Brain microvascular endothelial cell (primary cell): ENCODE results near the gene BCKDHB.

ENCODE experiments used
- DNase-seq: peaks from one replicate; pipeline ENCODE4 v3.0.0-alpha.2; 2020
- H3K27ac ChIP-seq: fragments of 250-450 bp; sonication (Bioruptor Pico); 2 replicates; pipeline ENCODE4 v1.5.1; 2020; ENCODE audit warnings: mild to moderate bottlenecking, moderate library complexity
- H3K27me3 ChIP-seq: fragments of 250-450 bp; sonication (Bioruptor Pico); replicated peaks from 2 replicates; pipeline ENCODE4 v1.5.1; 2020; ENCODE audit warnings: mild to moderate bottlenecking
- H3K36me3 ChIP-seq: fragments of 250-450 bp; sonication (Bioruptor Pico); replicated peaks from 2 replicates; pipeline ENCODE4 v1.5.1; 2020; ENCODE audit warnings: mild to moderate bottlenecking
- H3K4me3 ChIP-seq: 2 replicates; pipeline ENCODE4 v1.5.1; 2011; ENCODE audit warnings: low read depth, mild to moderate bottlenecking, control low read depth, low read length, moderate library complexity
- CTCF ChIP-seq: IDR thresholded peaks from 2 replicates; pipeline ENCODE4 v1.5.1; 2011; ENCODE audit warnings: low read depth, mild to moderate bottlenecking, moderate library complexity, low read length, control low read depth, inconsistent platforms; ENCODE audit errors: missing control alignments
- in situ Hi-C: cut with HindIII; loops from 2 replicates; pipeline ENCODE4 v1.10.0; 2017; ENCODE audit warnings: low sequenced_read_pairs, low pct_ligation_motif_present

Gene BCKDHB

GRCh38 chr6:80251321-80251720, 144.8 kb downstream of the BCKDHB start:
- in situ Hi-C loops = no loop called here
- Histone ChIP-seq H3K36me3 (no peaks in the 10 kb centered on the region), H3K27me3 (no peaks in the 10 kb centered on the region), H3K27ac (no peak overlapping the region), H3K4me3 (no peak overlapping the region)
- DNase-seq = no peak
- TF ChIP-seq CTCF = no peak

GRCh38 chr6:80254716-80255115, 148.2 kb downstream of the BCKDHB start:
- no peak for TF ChIP-seq CTCF
- Histone ChIP-seq H3K36me3 (no peaks in the 10 kb centered on the region), H3K27ac (no peak overlapping the region), H3K27me3 (no peaks in the 10 kb centered on the region), H3K4me3 (no peak overlapping the region)
- DNase-seq = no peak
- in situ Hi-C loops = no loop called here

GRCh38 chr6:80256691-80257090, 150.2 kb downstream of the BCKDHB start:
- no peak for DNase-seq
- H3K4me3 ChIP-seq = no peak overlapping the region
- in situ Hi-C loops = no loop called here
- H3K27ac ChIP-seq = no peak overlapping the region
- H3K36me3 ChIP-seq = no peaks in the 10 kb centered on the region
- H3K27me3 ChIP-seq = no peaks in the 10 kb centered on the region
- no peak for TF ChIP-seq CTCF

- DNase-seq = no peak
- Histone ChIP-seq H3K27me3 (no peaks in the 10 kb centered on the region), H3K4me3 (no peak overlapping the region), H3K27ac (no peak overlapping the region), H3K36me3 (no peaks in the 10 kb centered on the region)
- no peak for TF ChIP-seq CTCF
- in situ Hi-C loops = no loop called here
Measured at GRCh38 chr6:80259118-80259517, 152.6 kb downstream of the BCKDHB start.

DNA sequence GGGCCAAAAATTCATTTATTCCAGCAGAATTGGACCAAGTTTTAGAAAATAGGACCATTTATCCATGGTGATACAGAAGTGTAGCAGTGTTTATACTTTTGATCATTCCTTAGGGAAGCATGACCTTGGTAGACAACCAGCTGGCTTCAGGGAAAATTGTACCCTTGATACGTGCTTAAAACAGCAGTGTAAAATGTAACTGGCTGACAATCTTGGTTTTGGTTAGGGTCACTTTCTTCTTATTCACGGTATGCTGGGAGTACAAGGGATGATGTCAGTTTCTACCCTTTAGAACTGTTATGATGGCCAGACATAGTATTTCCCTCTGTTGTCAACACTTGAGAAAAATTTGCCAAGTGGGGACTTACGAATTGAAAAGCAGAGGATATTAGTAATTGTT, 157.1 kb downstream of the BCKDHB start:
- in situ Hi-C loops = no loop called here

More for the DNA sequence above, 157.1 kb downstream of the BCKDHB start:
- no peak for DNase-seq
- no peak overlapping the region for H3K27ac ChIP-seq
- no peak for TF ChIP-seq CTCF
- no peaks in the 10 kb centered on the region for H3K27me3 ChIP-seq
- no peak overlapping the region for H3K4me3 ChIP-seq
- H3K36me3 ChIP-seq = no peaks in the 10 kb centered on the region
